Activated naive CD4-positive, alpha-beta T cell treated with anti-CD3 and anti-CD28 coated beads, Interleukin-2, amount 10 ng/mL, durations not matched to agents 5 hours and 36 hours (primary cell): ENCODE data around the gene ABCC6. TPM values are rescaled to one million over a fixed set of nuclear protein-coding genes. Genes with fewer than 3 reads are reported as not detected.

Source experiments
- total RNA-seq, 2 experiments: library from RNA; stranded (reverse); gene quantifications; one replicate each; pipeline ENCODE4 v1.2.3, GENCODE V29; 2021

ABCC6 gene
- total RNA-seq, result not detected

DNA sequence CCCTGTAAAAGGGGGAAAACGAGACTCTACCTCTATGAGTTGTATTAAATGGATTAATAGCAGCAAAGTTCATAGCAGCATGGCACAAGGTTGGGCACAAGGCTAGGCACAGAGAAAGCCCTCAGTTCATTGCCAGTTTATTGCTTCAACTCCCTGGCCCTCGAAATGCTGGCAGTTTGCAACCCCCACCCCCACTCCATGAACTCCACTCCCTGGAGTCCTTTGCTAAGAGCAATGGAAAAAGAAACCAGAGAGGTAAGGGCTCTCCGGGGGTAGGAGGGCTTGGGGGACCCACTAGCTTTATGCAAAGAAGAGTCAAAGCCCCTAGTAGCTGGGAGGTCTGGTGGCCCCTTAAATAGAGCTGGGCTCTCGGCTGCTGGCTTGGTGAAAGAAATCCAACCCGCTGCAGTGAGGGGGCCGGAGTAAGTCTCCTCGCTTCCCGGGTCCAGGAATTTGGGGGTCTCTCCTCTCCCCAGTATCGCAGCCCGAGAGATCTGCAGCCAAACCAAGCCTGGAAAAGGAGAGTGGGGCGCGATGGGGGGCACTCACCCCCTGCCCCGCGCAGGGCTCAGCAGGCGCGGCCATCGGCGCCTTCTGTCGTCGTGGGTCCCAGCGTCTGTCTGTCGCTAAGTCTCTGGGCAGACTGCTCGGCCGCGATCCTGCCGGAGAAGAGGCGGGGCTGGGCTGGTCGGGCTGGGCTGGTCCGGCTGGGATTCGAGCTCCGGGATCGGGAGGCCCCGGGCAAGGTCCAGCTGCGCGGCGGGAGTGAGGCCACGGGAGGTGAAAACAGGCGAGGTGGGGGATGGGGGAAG lies at the start of gene ABCC6:
TSS of gene ABCC6 (minus strand) at position 645 of the 812 bp plus-strand sequence. CDS start at position 585, 60 bp downstream.

Other genes starting within 250 kb of the ABCC6 start
- gene NOMO3, start 9.0 kb upstream of the ABCC6 start, total RNA-seq, result 10 to 100 TPM; 33.4 to 39.0 TPM
- gene NPIPA7, start 155.6 kb upstream of the ABCC6 start, total RNA-seq, result 1 to 10 TPM; 2.9 to 5.2 TPM